ENCODE results near the gene G6PC3. TPM values are rescaled to one million over a fixed set of nuclear protein-coding genes. Genes with fewer than 3 reads are reported as not detected.

Gene G6PC3
- polyA plus RNA-seq, 2 of the 4 experiments (the other 2 are of a cell fraction) = 104 to 130 TPM

DNA sequence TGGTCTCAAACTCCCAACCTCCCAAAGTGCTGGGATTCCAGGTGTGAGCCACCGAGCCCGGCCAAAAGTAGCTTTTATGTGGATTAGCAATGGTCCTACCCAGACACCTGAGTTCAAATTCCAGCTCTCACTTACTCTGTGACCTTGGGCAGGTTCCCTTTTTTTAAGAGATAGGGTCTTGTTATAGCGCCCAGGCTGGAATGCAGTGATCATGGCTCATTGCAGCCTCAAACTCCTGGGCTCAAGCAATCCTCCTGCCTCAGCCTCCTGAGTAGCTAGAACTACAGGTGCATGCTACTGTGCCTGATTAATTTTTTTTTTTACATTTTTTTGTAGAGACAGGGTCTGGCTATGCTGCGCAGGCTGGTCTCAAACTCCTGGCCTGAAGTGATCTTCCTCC lies 36.3 kb downstream of the G6PC3 start:
- WGBS (ENCODE audit: missing lambda C conversion rate) = 90% methylated on average over 4 of the region's 4 CpGs
- Histone ChIP-seq H3K4me1 (peaks cover 48% of the 10 kb centered on the region), H3K27ac (0 out of 6 replicates have a peak overlapping the region, but pooled peaks of 1 of the 2 experiments have one; percentile 86), H3K4me3 (no peak overlapping the region), H3K4me2 (no peak overlapping the region), H3K9me3 (no peaks in the 10 kb centered on the region)
- CTCF ChIA-PET = interaction anchor here (1.1 to 39.6 kb wide), 5 partner anchors 1 to 228 kb away, joined by 3 to 1202 read pairs (median 5); partner anchors contain the start of gene HDAC5
- POLR2A ChIA-PET = interaction anchor here (1.4 to 6.8 kb wide), 2 partner anchors 11 to 15 kb away, joined by 12 to 50 read pairs; partner anchors contain the start of gene HDAC5
- no peak for ATAC-seq
- TF ChIP-seq GATA3 (IDR thresholded peaks at IDR 0.05; ENCODE audit: borderline replicate concordance) (no peak), HOXA7 (CRISPR knock-in tag; IDR thresholded peaks at IDR 0.05) (no peak), POLR2AphosphoS2 (conservative IDR thresholded peaks at IDR 0.05; ENCODE audit: low read length) (no peak), TP53 (CRISPR knock-in tag; IDR thresholded peaks at IDR 0.05) (no peak), RCOR1 (IDR thresholded peaks at IDR 0.05; ENCODE audit: low read depth, low read length) (no peak), NFE2L2 (conservative IDR thresholded peaks at IDR 0.05; ENCODE audit: low read length) (no peak), POLR2A (IDR thresholded peaks at IDR 0.05; ENCODE audit: low read length) (no peak), EHMT2 (IDR thresholded peaks at IDR 0.05; ENCODE audit: low read depth) (no peak), CHD2 (IDR thresholded peaks at IDR 0.05; ENCODE audit: low read length, partially characterized antibody) (no peak), MAZ (IDR thresholded peaks at IDR 0.05; ENCODE audit: borderline replicate concordance, low read depth, low read length) (no peak), ESRRA (IDR thresholded peaks at IDR 0.05; ENCODE audit: borderline replicate concordance, low read length) (no peak), JUNB (IDR thresholded peaks at IDR 0.05) (no peak), ZFP36 (IDR thresholded peaks at IDR 0.05; ENCODE audit: borderline replicate concordance, partially characterized antibody) (no peak), USF2 (IDR thresholded peaks at IDR 0.05) (no peak), CBX8 (IDR thresholded peaks at IDR 0.05) (no peak)
- TF ChIP-seq, protein P1, sequence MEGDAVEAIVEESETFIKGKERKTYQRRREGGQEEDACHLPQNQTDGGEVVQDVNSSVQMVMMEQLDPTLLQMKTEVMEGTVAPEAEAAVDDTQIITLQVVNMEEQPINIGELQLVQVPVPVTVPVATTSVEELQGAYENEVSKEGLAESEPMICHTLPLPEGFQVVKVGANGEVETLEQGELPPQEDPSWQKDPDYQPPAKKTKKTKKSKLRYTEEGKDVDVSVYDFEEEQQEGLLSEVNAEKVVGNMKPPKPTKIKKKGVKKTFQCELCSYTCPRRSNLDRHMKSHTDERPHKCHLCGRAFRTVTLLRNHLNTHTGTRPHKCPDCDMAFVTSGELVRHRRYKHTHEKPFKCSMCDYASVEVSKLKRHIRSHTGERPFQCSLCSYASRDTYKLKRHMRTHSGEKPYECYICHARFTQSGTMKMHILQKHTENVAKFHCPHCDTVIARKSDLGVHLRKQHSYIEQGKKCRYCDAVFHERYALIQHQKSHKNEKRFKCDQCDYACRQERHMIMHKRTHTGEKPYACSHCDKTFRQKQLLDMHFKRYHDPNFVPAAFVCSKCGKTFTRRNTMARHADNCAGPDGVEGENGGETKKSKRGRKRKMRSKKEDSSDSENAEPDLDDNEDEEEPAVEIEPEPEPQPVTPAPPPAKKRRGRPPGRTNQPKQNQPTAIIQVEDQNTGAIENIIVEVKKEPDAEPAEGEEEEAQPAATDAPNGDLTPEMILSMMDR (IDR thresholded peaks at IDR 0.05) = no peak
- no peak for FAIRE-seq
- no peak for DNase-seq (ENCODE audit: low read depth in 1 of 2, low spot score in 1 of 2)

GRCh38 chr17:44108440-44109311 lies 38.1 kb downstream of the G6PC3 start:
- Histone ChIP-seq H3K4me2 (peak overlapping the region; percentile 71), H3K4me3 (peak overlapping the region; percentile 15; the same call in 1 of the 3 replicates), H3K27ac (peak overlapping the region; percentile 65 to 86), H3K9me3 (no peaks in the 10 kb centered on the region), H3K4me1 (peaks cover 59% of the 10 kb centered on the region)
- WGBS (ENCODE audit: missing lambda C conversion rate) = 21% methylated on average over 16 of the region's 16 CpGs
- ATAC-seq = peak; percentile 79 to 86
- FAIRE-seq = no peak
- CTCF ChIA-PET = interaction anchor here (0.6 to 39.6 kb wide), 9 partner anchors 1 to 77 kb away, joined by 3 to 1202 read pairs (median 4); partner anchors contain the start of gene HDAC5
- POLR2A ChIA-PET = interaction anchor here (0.6 to 6.8 kb wide), 9 partner anchors 10 to 1924 kb away, joined by 3 to 50 read pairs (median 5); partner anchors contain the start of genes HCRT, HDAC5 and TMUB2
- peak; percentile 88 to 96 for DNase-seq (ENCODE audit: low read depth in 1 of 2, low spot score in 1 of 2)
- TF ChIP-seq RARB (CRISPR knock-in tag; IDR thresholded peaks at IDR 0.05) = no peak
- TF ChIP-seq CBX8 (IDR thresholded peaks at IDR 0.05) = no peak
- TF ChIP-seq BCL3 (IDR thresholded peaks at IDR 0.05) = no peak
- TF ChIP-seq JUN (IDR thresholded peaks at IDR 0.05) = peak; percentile 24 to 85; a peak in 2 of 5 replicates
- no peak for TF ChIP-seq POLR2A (IDR thresholded peaks at IDR 0.05; ENCODE audit: low read length)
- peak; percentile 70 for TF ChIP-seq MAX (IDR thresholded peaks at IDR 0.05)
- TF ChIP-seq MAFK (IDR thresholded peaks at IDR 0.05; ENCODE audit: partially characterized antibody) = no peak
- TF ChIP-seq HOXA7 (CRISPR knock-in tag; IDR thresholded peaks at IDR 0.05) = no peak
- TF ChIP-seq JUNB (IDR thresholded peaks at IDR 0.05) = no peak; the same call in 1 of the 2 replicates
- no peak for TF ChIP-seq NR3C1 (IDR thresholded peaks at IDR 0.05)
- TF ChIP-seq, protein P2, sequence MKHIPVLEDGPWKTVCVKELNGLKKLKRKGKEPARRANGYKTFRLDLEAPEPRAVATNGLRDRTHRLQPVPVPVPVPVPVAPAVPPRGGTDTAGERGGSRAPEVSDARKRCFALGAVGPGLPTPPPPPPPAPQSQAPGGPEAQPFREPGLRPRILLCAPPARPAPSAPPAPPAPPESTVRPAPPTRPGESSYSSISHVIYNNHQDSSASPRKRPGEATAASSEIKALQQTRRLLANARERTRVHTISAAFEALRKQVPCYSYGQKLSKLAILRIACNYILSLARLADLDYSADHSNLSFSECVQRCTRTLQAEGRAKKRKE (CRISPR knock-in tag; IDR thresholded peaks at IDR 0.05; ENCODE audit: low read depth) = no peak
- TF ChIP-seq PBX3 (IDR thresholded peaks at IDR 0.05) = no peak
- peak; percentile 42; the same call in 1 of the 2 replicates for TF ChIP-seq FOSL2 (IDR thresholded peaks at IDR 0.05)
- peak; percentile 95 for TF ChIP-seq FOSL2 (CRISPR knock-in tag; IDR thresholded peaks at IDR 0.05)
- no peak for TF ChIP-seq HOXB5 (CRISPR knock-in tag; IDR thresholded peaks at IDR 0.05)

Measured in A549 (cell line).